GM19099 (cell line): ENCODE data around the gene ACAP3.

ENCODE experiments used
- POLR2A ChIP-seq: IDR thresholded peaks from 3 replicates; pipeline ENCODE4 v1.6.1; 2011; ENCODE audit warnings: low read depth; ENCODE audit not compliant: insufficient read length; ENCODE audit errors: extremely low read depth

Gene ACAP3

DNA sequence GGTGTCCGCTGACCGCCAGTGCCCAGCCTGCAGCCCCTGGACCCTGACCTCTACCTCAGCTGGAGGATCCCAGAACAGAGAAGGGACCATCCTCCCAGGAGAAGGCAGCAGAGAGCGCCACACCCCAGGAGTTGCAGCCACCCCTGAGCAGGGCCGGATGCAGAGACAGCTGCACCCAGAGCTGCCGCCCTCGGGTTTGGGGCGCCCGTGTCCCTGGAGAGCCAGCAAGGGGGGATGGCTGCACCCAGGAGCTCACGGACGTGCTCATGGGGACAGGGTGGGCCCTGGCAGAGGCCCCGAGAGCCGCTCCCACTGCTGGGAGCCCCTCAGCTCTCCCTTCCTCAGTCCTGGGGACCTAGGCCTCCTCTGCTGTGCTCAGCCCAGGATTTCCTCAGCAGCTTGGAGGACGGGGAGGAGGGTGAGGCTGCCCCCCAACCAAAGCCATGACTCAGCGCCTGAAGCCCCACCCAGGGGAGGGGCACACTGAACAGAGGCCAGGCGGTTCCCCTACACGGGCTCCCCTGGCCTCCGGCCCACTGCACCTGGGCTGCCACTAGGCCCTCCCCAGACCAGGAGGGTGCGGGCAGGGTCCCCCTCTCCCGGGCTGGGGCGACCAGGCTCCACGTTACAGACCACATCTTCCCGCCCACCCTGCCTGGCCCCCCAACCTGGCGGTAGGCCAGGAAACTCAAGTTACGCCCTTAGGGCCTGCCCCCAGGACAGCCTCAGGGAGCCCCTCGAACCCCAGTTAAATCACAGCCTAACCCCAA lies 2.2 kb downstream of the ACAP3 start:
- TF ChIP-seq POLR2A = peak; percentile 42

DNA sequence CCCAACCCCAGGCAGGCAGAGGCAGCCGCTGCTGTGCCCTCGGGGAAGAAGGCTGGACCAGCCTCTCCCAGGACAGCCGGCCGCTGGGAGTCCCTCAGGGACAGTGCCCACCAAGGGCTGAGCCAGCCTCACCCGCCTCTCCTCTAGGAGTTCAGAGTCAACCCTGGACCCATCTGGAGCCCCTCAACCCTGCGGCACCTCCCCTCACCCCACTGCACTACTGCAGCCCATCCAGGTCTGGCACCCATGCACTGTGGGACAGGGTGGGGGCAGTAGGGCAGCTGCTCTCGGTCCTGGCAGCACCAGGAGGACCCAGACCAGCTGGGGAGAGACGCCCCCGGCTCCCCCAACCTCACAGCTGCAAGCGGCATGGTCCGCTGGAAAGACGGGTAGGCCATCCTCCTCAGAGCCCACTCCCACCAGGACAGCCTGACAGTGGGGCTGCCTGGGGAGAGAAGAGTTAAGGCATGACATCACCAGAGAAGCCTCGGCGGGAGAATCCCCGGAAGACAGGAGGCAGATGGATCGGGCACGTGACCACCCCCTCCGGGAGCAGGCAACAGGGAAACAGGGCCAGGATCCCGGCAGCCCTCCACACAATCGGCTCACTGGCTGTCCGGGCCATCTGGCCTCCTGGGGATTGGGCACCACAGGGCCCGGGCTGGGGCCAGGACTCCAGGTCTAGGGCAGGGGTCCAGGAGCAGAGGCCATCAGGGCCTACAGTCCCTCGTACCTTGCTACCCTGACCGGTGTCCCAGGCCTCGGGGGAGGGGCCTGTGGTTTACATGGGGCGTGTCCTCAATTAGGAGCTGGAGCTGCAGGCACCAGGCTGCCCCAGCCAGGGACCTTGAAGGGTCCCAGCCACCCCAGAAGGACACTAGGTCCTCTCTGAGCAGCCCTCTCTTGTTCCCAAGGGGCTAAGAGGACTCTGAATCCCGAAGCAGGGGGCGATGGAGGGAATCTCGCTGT lies 3.1 kb downstream of the ACAP3 start:
- no peak for TF ChIP-seq POLR2A

DNA sequence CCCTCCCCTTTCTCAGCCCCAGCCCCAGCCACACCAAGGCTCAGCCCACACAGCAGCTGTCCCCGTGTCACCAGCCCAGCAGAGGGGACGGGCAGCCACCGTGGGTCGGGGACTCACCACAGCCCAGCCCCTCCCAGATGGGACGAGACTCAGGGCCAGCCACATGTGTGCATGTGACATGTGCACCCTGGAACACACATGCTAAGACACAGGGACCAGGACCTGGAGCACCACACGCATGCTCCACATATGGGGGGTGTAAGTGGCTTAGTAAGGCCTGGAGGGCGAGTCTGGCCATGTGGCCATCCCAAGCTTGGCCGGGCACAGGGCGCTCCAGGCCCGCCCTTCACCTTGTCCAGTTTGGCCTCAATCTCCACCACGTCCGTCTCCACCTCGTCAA lies 4.0 kb downstream of the ACAP3 start:
- TF ChIP-seq POLR2A = no peak

DNA sequence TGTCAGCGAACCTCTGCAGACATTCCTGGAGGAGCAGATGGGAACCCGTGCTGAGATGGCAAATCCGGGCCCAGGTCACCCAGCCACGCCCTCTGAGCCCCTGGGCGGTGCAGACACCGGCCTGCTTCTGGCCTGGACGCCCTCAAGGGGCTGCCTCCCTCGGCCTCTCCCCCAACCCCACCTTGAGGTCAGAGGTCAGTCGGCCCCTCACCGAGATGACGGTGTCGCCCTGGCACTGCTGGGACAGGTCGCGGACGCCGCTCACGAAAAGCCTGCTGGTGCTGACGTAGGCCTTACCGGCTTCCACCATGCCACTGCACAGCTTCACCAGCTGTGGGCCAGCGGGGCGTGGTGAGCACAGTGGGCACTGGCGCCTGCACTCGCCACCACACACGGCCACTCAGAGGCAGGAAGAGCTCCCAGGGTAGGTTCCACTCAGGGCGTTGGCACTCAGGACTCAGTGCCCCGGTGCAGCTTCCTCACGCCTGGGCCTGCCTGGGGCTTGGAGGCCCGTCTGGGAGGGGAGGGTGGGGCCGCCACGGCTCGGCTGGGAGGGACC lies 4.7 kb downstream of the ACAP3 start:
- no peak for TF ChIP-seq POLR2A

DNA sequence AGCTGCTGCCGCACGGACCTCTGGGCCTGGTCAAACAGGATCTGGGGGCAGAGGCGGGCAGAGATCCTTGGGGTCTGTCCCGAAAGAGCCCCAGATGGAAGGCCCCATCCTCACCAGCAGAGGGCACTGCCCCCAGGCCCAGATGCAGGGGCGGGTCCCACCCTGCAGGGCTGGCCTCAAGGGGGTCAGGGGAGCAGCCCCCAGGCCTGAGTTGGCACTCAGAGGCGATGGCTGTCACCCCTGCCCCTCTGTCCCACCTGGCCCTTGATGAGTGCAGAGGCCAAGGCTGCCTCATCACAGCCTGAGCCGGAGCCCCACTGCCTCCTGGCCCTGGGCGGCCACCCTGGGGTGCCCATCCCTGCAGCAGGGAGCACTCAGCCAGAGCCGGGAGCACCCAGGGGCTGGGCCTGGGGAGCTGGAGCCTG lies 5.7 kb downstream of the ACAP3 start:
- no peak for TF ChIP-seq POLR2A

DNA sequence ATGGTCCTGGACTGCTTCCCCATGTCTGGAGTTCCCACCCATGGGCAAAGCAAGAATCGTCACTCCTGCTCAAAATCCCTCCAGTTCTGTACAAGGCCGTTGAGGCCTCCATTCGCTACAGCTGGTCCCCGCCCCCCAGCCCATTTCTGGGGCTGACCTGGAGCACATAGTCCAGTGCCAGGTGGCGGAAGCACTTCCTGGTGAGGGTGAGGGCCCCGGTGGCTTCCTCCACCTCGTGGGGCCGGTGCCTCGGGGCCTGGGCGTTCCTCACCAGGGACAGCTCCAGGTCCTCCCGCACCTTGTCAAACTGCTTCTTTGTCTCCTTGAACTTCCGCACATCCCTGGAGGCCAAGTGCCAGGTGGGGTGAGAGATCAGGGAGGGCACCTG lies 7.4 kb downstream of the ACAP3 start:
- TF ChIP-seq POLR2A = no peak

DNA sequence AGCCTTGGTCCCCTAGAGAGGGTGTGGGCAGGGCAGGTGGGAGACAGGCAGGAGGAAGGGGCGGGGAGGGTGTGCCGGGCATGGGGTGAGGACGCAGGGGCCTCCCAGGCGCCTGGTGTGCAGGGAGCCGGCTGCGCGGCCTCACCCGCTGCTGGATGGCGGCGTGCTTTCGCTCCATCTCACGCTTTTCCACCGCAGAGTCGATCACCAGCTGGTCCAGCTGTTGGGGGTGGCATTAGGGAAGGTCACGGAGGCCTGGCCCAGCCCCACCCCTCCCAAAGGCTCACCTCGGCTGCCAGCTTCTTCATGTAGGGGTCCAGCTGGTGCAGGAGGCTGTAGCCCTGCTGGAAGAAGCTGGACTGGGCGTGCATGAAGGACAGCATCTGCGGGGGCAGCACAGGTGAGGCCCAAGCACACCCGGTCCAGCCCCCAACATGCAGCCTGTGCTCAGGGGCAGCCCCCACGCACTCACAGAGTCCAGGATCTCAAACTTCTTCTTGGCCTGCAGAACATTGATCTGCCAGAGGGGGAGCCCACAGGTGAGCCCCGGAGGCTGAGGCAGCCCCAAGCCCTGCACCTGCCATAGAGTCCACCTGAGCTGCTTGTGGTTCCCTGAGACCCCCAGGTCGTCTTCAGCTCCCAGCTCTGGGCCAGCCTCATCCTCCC lies 7.9 kb downstream of the ACAP3 start:
- TF ChIP-seq POLR2A = no peak

DNA sequence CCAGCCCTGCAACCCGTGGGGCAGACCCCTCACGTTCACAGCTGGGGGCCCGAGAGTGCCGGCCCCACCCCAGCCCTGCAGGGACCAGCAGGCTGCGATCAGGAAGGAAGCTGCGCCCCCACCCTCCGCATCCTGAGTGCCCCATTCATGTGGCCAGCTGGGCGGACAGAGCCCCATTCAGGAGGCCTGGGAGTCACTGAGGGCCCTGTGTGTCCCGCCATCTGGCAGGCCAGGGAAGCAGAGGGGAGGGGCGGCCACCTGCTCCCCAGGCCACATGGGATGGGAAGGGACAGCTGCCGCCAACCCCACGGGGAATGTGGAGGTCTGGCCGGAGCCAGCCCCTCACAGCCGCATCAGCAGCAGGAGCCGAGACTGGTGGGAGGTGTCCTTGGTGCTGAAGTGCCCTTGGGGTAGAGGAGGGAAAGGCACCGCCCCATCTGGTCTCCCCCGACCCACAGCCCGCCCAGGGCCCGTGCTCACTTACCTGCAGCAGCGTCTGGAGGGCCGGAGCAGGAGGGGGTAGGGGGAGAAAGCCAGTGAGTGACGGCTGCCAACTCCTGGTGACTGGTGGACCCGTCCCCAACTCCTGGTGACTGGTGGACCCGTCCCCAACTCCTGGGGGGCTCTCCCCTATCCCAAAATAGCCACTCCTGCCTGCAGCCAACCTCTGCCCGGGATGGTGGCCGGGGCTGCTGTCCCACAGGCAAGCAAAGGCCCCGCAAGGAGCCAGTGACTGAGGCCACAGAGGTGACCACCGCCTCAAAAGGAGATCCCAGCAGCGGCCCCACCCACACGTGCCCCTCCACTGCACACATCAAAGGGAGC lies 8.7 kb downstream of the ACAP3 start:
- no peak for TF ChIP-seq POLR2A

DNA sequence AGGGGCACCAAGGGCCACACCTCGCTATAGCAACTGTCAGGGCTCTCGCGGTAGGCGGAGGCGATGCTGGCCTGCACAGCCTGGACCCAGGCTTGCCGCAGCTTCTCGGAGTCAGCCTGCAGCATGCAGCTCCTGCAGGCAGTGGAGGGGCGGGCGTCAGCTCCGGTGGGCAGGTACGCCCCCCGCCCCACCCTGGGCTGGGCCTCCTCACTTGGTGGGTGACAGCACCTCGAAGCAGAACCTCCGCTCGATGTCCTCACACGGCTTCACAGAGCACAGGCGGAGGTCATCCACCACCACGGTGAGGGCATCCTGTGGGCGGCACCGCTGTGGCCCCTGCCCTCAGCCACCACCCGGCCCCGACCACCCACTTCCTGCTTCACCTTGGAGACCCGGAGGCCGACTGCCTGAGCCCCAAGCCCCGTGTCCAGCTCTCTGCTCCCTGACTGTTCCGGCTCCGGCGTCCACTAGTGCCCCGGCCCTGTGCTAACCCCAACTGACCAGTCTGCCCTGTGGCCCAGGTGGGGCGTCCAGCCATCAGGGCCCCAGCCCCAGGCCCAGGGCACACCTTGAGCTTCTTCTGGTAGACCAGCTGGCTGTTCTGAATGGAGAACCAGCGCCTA lies 9.8 kb downstream of the ACAP3 start:
- TF ChIP-seq POLR2A = no peak

DNA sequence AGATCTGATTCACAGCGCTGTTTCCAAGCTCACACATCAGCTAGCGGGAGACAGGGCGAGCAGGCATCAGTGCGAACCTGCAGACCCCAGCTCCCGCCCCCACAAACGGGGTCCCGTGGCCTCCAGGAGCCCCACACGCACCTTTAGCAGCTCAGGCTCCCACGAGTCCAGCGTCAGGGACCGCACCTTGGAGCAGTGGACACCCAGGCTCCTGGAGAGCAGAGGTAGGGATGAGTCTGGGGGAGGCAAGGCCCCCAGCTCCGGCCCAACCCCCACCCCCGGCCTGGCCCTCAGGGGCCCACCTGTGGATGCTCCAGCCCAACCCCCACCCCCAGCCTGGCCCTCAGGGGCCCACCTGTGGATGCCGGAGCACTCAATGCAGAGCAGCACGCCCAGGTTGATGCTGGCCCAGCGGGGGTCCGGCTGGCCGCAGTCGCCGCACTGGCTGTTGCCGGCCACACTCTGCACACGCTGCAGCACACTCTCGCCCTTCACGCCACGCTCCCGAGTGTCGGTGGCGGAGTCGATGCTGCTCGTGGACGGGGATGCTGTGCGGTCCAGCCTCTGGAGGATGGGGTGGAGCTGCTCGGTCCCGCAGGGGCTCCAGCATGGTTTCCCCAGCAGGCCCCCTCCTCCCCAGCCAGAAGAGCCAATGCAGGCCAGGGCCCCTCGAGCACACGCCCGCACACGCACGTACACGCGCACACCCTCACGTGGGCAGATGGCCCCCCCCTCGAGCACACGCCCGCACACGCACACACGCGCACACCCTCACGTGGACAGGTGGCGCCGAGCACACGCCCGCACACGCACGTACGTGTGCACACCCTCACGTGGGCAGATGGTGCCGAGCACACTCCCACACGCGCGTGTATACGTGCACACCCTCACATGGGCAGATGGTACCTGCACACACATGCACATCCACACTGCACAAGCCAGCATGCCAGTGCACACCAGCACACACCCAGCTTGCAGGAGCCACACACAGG lies 11.4 kb downstream of the ACAP3 start:
- no peak for TF ChIP-seq POLR2A

DNA sequence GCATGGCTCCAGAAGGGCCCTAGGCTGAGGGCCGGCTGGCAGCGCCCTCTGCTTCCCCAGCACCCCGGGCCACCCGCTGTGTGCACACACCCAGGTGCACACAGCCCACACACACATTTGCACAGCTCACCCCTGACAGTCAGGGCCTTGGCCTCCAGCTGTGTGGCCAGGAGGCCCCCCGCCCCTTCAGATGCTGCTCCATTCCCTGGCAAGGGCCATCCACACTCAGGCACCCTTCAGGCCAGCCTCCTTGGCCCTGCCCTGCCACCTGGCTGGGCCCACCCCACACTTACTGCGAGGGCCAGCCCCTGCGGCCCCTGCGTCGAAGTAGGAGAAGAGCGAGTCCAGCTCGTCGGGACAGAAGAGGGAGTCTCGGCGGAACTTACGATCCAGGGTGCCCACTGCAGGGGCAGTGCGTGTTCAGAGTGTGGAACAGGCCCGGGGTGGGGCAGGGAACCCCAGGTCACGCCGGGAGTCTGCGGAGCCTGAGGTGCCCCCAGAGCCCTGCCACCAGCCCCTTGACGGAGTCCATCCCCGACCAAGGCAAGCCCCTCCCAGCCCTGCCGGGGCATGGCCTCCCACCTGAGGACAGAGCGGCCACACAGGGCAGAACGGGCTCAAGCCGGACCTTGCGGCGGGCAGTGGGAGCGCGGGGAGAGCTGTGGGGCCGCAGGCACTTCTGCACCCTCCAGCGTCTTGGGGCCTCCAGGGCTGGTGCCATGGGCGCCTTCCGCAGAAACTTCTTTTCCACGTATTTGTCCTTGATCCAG lies 12.4 kb downstream of the ACAP3 start:
- no peak for TF ChIP-seq POLR2A
